Ovary (tissue), 9 donors: ENCODE results near the gene IGFBP1. TPM values are rescaled to one million over a fixed set of nuclear protein-coding genes. Genes with fewer than 3 reads are reported as not detected.

Experiments
- DNase-seq, 5 donors: peaks; one replicate each; pipeline ENCODE4 v3.0.0-alpha.2; 2019 to 2020
- H3K27ac ChIP-seq, 2 donors: fragments of 200-600 bp; one replicate each; pipeline versions ENCODE4 v1.5.1 to v1.8.0; 2019 to 2022
- H3K27me3 ChIP-seq: fragments of 200-600 bp; one replicate; pipeline ENCODE4 v1.8.0; 2022
- H3K36me3 ChIP-seq: fragments of 200-600 bp; sonication (generic); one replicate; pipeline ENCODE4 v1.5.1; 2019
- H3K4me1 ChIP-seq: one replicate; pipeline ENCODE4 v1.8.1; 2013; ENCODE audit warnings: mild to moderate bottlenecking, moderate library complexity; ENCODE audit not compliant: insufficient read depth
- H3K4me3 ChIP-seq: fragments of 200-600 bp; sonication (generic); one replicate; pipeline ENCODE4 v1.5.1; 2017
- H3K9me3 ChIP-seq, 2 donors: fragments of 200-600 bp in 1 of 2; sonication (generic) in 1 of 2; one replicate each; pipeline versions ENCODE4 v1.5.1 to v1.8.1; 2013 to 2019; ENCODE audit warnings: mild to moderate bottlenecking in 1 of 2, moderate library complexity in 1 of 2
- EP300 ChIP-seq: sonication (generic); formaldehyde crosslinking; IDR thresholded peaks from one replicate; pipeline ENCODE4 v1.6.1; 2017; ENCODE audit warnings: antibody characterized with exemption
- POLR2A ChIP-seq: fragments of 450-650 bp; IDR thresholded peaks from one replicate; pipeline ENCODE4 v1.6.1; 2017; ENCODE audit warnings: antibody characterized with exemption, mild to moderate bottlenecking, moderate library complexity
- WGBS, 3 donors: extraction: QIAGEN DNeasy Blood & Tissue Kit in 1 of 3; methylation state at CpG; one replicate each; pipeline versions ENCODE4 v1.1.5 to v1.1.7; 2013 to 2017; 5-methylcytosine and 5-hydroxymethylcytosine counted together
- intact Hi-C, 4 donors: fragments of 100-400 bp; cut with DNase I; formaldehyde crosslinking; loops; one replicate each; pipeline versions ENCODE4 v1.11.0 to v1.15.1; 2022 to 2023
- polyA plus RNA-seq, 2 donors: library from polyadenylated mRNA; stranded (reverse); fragments of 200-250 nt in 1 of 2; fragments of 350-450 nt in 1 of 2; fragmentation: Illumina TruSeq in 1 of 2; extraction: RNeasy Lipid Tissue Mini Kit (QIAGEN cat#74804) in 1 of 2; gene quantifications; one replicate each; pipeline ENCODE4 v1.2.3, GENCODE V29; 2013 to 2014
- total RNA-seq, 7 donors: library from RNA; depleted of rRNA in 2 of 7; stranded (reverse); fragments of >200 nt in 2 of 7; fragmentation: NEBNext Ultra II Directional in 3 of 7; extraction: Animal tissue kit (Norgen Biotek cat#: 25700) in 3 of 7; gene quantifications; one replicate each; pipeline versions ENCODE4 v1.1.0 to v1.2.4, GENCODE V29; 2016 to 2023
- TF ChIP-seq, protein P1 (sequence below), 3 donors: fragments of 450-650 bp in 2 of 3; fragments of 200-600 bp in 1 of 3; IDR thresholded peaks; one replicate each; pipeline versions ENCODE4 v1.5.1 to v1.8.0; 2016 to 2022; ENCODE audit warnings: antibody characterized with exemption in 3 of 3, mild to moderate bottlenecking in 1 of 3
- donor health status: DM: no; HTN: no; CAD: no; lungs with moderate emphysema.
- donor health status: DM: no; HTN: no; CAD: no.
- donor health status: Bipolar disorder and iron deficiency.
- donor health status: DM: yes; HTN: yes; CAD: no.
- donor health status: DM: no; HTN: no; CAD: no.
- donor health status: DM: yes; HTN: yes; CAD: no.

IGFBP1 gene
- total and polyA plus RNA-seq, 9 donors, result 1.1 to 197 (median 3.7) TPM; not detected in 1

DNA sequence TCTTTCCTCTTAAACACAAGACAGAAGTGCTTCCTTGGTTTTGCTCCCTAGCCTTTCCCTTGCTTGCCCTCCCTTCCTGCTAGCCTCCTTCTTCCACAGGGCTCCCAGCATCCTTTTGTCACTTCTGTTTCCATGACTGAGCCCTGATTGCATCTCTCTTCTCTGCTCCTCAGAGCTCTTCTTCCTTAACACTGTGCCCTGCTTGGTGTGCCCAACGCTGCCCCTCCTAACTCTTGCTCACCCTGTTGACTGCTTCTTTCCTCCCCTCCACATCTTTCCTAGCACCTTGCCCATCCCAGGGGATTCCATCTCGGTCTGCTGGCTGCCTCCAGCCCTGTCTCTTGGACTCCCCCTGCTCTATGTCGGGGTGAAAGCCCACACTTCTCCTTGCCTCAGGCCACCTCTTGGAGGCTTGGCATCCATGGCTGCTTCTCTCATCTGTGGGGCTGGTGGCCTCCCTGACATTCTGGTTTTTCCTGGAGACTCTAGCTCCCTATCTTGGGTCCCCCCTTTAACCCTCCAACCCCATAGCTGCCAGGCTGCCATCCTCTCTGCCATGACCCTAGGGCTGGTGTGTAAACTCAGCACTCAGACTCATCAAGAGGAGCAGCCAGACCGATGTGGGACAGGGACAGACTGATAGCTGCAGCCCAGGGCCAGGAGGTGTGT, 5.8 kb downstream of the IGFBP1 start:
- no peak for DNase-seq
- Histone ChIP-seq H3K36me3 (no peaks in the 10 kb centered on the region), H3K27ac (no peak overlapping the region), H3K4me1 (no peaks in the 10 kb centered on the region), H3K9me3 (no peaks in the 10 kb centered on the region), H3K4me3 (no peak overlapping the region), H3K27me3 (no peaks in the 10 kb centered on the region)
- intact Hi-C loops, result no loop called here
- 76 to 85% (median 83%) methylated on average over 4 of the region's 4 CpGs for WGBS, 3 donors
- TF ChIP-seq EP300 (no peak), POLR2A (no peak)
- TF ChIP-seq, protein P1, sequence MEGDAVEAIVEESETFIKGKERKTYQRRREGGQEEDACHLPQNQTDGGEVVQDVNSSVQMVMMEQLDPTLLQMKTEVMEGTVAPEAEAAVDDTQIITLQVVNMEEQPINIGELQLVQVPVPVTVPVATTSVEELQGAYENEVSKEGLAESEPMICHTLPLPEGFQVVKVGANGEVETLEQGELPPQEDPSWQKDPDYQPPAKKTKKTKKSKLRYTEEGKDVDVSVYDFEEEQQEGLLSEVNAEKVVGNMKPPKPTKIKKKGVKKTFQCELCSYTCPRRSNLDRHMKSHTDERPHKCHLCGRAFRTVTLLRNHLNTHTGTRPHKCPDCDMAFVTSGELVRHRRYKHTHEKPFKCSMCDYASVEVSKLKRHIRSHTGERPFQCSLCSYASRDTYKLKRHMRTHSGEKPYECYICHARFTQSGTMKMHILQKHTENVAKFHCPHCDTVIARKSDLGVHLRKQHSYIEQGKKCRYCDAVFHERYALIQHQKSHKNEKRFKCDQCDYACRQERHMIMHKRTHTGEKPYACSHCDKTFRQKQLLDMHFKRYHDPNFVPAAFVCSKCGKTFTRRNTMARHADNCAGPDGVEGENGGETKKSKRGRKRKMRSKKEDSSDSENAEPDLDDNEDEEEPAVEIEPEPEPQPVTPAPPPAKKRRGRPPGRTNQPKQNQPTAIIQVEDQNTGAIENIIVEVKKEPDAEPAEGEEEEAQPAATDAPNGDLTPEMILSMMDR (IDR thresholded peaks at IDR 0.05), result no peak

DNA sequence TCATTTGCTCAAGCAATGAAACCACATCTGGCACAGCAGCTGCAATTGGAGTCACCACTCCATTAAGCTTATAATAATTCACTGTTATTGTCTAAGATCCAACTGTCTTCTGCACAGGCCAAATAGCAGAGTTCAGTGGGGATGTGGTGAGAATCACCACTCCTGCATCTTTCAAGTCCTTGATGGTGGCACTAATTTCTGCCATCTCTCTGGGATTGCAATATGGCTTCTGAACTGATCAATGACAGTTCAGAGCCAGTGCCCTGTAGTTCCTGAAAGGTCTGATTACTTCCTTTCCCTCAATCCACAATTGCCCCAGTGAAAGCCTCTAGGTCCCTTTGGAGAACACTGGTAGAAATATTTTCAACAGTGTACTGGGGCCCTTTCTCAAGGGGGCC, 6.4 kb downstream of the IGFBP1 start:
- no peaks in the 10 kb centered on the region for H3K9me3 ChIP-seq
- H3K4me3 ChIP-seq, result no peak overlapping the region
- TF ChIP-seq POLR2A (no peak), EP300 (no peak)
- TF ChIP-seq, protein P1 (IDR thresholded peaks at IDR 0.05), result no peak
- no peaks in the 10 kb centered on the region for H3K4me1 ChIP-seq
- H3K36me3 ChIP-seq, result no peaks in the 10 kb centered on the region
- H3K27me3 ChIP-seq, result no peaks in the 10 kb centered on the region
- intact Hi-C loops, result no loop called here
- no peak for DNase-seq
- H3K27ac ChIP-seq, result no peak overlapping the region

DNA sequence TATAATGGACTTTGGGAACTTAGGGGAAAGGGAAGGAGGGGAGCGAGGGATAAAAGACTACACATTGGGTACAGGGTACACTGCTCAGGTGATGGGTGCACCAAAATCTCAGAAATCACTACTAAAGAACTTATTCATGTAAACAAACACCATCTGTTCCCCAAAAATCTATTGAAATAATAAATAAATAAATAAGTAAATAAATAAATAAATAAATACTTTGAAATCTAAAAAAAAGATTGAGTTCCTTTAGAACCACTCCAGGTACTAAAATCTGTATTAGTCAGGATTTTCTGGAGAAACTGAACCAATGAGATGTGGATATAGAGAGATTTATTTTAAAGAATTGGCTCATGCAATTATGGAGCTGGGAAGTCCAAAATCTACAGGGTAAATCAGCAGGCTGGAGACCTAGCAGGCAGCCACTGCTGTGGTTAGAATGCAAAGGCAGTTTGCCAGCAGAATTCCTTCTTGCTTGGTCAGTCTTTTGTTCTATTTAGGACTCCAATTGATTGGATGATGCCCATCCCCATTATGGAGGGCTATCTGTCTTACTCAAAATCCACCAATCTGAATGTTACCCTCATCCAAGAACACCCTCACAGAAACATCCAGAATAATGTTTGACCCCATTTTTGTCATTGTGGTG, 8.9 kb downstream of the IGFBP1 start:
- H3K4me3 ChIP-seq, result no peak overlapping the region
- DNase-seq, result no peak
- intact Hi-C loops, result no loop called here
- no peaks in the 10 kb centered on the region for H3K27me3 ChIP-seq
- TF ChIP-seq POLR2A (no peak), EP300 (no peak)
- TF ChIP-seq, protein P1 (IDR thresholded peaks at IDR 0.05), result no peak
- WGBS, 3 donors, result 91 to 100% (median 98%) methylated on average over 1 of the region's 1 CpG
- no peaks in the 10 kb centered on the region for H3K9me3 ChIP-seq
- H3K4me1 ChIP-seq, result no peaks in the 10 kb centered on the region
- H3K36me3 ChIP-seq, result no peaks in the 10 kb centered on the region
- H3K27ac ChIP-seq, result no peak overlapping the region

DNA sequence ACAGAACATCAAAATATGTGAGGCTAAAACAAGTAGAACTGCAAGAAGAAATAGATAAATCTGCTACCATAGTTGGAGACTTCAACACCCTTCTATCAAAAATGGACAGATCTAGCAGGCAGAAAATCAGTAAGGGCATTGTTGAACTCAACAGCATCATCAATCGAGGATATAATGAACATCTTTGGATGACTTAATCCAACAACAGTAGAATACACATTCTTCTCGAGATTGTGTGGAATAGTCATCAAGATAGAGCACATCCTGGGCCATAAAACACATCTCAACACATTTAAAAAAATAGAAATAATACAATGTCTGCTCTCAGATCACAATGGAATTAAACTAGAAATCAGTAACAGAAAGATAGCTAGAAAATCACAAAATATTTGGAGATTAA, 9.9 kb downstream of the IGFBP1 start:
- intact Hi-C loops, result no loop called here
- WGBS, 3 donors, result 67 to 77% (median 69%) methylated on average over 2 of the region's 2 CpGs

More for the DNA sequence above, 9.9 kb downstream of the IGFBP1 start:
- Histone ChIP-seq H3K27me3 (no peaks in the 10 kb centered on the region), H3K9me3 (no peaks in the 10 kb centered on the region), H3K36me3 (no peaks in the 10 kb centered on the region), H3K27ac (no peak overlapping the region), H3K4me1 (no peaks in the 10 kb centered on the region), H3K4me3 (no peak overlapping the region)
- DNase-seq, result no peak
- TF ChIP-seq POLR2A (no peak), EP300 (no peak)
- TF ChIP-seq, protein P1 (IDR thresholded peaks at IDR 0.05), result no peak
